ENCODE measurements around the gene OR14A2. TPM values are rescaled to one million over a fixed set of nuclear protein-coding genes. Genes with fewer than 3 reads are reported as not detected.

Gene OR14A2
- total RNA-seq, 1 experiment from 2014 or later = not detected

Other genes starting within 250 kb of the OR14A2 start
- not detected in 2 replicates for gene OR2C3, start 211.7 kb downstream of the OR14A2 start, total RNA-seq (2014; rRNA removed; shearing (Covaris generic))
- gene GCSAML, start 199.0 kb downstream of the OR14A2 start, total RNA-seq (2014; rRNA removed; shearing (Covaris generic)) = 0.42 and 0.84 TPM in 2 replicates
- gene OR2G2, start 159.8 kb downstream of the OR14A2 start, total RNA-seq (2014; rRNA removed; shearing (Covaris generic)) = not detected in 2 replicates
- gene OR2G3, start 142.6 kb downstream of the OR14A2 start, total RNA-seq (2014; rRNA removed; shearing (Covaris generic)) = not detected in 2 replicates
- not detected in 2 replicates for gene OR13G1, start 68.4 kb downstream of the OR14A2 start, total RNA-seq (2014; rRNA removed; shearing (Covaris generic))
- not detected in 2 replicates for gene OR6F1, start 31.5 kb downstream of the OR14A2 start, total RNA-seq (2014; rRNA removed; shearing (Covaris generic))
- gene OR14K1, start 9.5 kb downstream of the OR14A2 start, total RNA-seq (2014; rRNA removed; shearing (Covaris generic)) = not detected in 2 replicates
- gene OR1C1, start 12.4 kb upstream of the OR14A2 start, total RNA-seq (2014; rRNA removed; shearing (Covaris generic)) = not detected in 2 replicates
- not detected in 2 replicates for gene OR14A16, start 76.0 kb upstream of the OR14A2 start, total RNA-seq (2014; rRNA removed; shearing (Covaris generic))
- not detected in 2 replicates for gene OR11L1, start 93.8 kb upstream of the OR14A2 start, total RNA-seq (2014; rRNA removed; shearing (Covaris generic))
- gene TRIM58, start 109.0 kb upstream of the OR14A2 start, total RNA-seq (2014; rRNA removed; shearing (Covaris generic)) = not detected in 2 replicates
- not detected in 2 replicates for gene OR2W3, start 147.4 kb upstream of the OR14A2 start, total RNA-seq (2014; rRNA removed; shearing (Covaris generic))
- not detected in 2 replicates for gene OR2T8, start 172.1 kb upstream of the OR14A2 start, total RNA-seq (2014; rRNA removed; shearing (Covaris generic))
- not detected in 2 replicates for gene OR2AJ1, start 176.7 kb upstream of the OR14A2 start, total RNA-seq (2014; rRNA removed; shearing (Covaris generic))
- not detected in 2 replicates for gene OR2L8, start 200.7 kb upstream of the OR14A2 start, total RNA-seq (2014; rRNA removed; shearing (Covaris generic))
- gene OR2AK2, start 217.1 kb upstream of the OR14A2 start, total RNA-seq (2014; rRNA removed; shearing (Covaris generic)) = not detected in 2 replicates

All from M059J (cell line).